GM19438 (cell line): ENCODE results near the gene BTBD17.

Source experiments
- ATAC-seq: cut with Tn5 transposase; IDR thresholded peaks from one replicate; pipeline ENCODE4 v1.9.1; 2021; ENCODE audit warnings: low read depth; ENCODE audit not compliant: unreplicated experiment

The BTBD17 gene

DNA sequence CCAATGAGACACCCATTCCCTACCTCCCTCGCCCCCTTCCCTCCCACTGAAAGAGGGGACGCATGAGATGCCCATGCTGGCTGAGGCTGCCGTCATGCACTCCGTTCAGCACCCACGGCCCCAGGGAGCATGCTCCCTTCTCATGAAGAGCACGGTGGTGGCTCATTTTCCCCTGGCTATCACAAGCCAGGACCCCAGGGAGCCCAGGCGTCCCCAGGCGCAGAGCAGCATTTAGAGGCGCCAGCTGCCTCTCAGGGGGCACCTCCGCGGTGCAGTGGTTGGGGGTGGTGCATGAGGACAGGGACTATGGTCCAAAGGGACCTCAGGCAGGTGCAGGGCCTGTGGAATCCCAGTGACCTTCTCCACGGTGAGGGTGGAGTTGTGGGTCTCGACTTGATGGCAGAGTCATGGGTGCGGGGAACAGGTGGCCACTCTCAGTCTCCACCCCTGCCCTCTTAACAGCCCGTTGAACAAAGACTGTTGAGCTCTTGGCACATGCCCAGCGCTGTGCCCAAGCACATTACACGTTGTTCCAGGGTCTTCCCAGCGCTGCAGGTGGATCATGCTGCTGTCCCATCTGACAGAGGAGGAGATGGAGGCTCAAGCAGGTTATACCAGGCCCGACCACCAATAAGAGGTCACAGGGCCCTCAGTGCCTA, 22.0 kb downstream of the BTBD17 start:
- no peak for ATAC-seq

DNA sequence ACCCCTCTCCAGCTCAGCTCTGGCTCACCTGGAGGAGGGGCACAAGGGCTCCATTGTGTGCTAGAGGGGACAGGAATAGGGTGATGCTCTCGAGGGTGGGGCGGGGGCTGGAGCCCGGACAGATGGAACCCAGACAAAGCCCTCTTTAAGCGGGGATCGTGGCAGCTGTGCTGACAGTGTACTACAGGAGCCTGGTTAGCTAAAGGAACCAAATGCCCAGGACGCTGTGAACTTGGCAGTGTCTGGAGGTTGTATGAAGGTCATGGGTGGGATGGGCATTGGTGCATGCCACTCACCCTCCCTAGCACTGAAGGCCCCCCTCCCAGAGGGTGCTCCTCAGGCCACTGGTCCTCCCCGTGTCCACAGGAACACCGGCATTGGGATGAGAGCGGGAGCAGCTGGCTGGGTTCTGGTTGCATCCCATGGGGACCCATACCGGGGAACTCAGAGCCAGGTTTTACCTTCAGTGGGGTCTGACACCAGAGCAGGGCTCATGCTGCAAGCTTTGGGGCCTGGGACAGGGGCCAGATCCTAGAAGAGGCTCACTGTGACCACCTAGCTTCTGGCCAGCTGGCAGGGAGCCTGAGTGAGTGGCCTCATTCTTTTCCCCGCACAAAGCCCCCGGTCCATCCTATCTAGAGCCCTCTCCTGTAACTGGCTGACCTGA, 23.7 kb downstream of the BTBD17 start:
- ATAC-seq = no peak

DNA sequence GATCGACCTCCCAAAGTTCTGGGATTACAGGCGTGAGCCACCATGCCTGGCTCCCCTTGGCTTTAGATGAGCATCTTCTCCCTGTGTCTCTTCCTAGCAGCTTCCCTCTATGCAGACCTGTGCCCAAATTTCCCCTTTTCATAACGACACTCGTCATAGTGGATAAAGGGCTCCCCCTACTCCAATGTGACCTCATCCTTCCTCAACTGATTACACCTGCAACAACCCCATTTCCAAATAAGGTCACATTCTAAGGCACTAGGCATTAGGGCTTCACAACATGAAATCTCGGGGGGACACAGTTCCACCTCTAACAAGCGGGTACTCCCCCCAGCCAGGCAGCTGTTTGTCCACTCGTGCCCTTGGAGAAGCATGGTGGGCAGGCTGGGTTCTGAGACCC, 25.4 kb downstream of the BTBD17 start:
- no peak for ATAC-seq

DNA sequence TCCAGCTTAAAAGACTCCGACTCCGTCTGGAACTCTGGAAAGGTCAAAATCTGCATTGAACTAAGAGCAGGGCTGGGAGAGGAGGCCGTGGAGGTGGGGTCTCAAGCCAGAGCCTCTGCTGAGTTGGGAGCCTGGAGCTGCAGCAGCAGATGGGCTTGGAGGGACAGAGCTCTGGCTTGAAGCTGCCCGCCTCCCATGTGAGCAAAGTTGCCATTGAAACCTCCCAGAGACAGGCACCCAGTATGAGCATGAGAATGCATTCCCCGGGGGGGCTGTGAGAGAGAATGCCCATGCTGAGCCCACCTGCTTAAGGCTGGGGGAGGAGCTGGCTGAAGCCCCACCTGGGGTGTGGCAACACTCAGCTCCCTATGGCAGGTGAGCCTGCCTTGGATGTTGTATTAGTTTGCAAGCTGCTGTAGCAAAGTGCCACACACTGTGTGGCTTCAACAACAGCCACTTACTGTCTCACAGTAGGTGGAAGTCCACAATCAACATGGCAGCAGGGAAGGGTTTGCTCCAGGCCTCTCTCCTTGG, 26.1 kb downstream of the BTBD17 start:
- ATAC-seq = no peak

DNA sequence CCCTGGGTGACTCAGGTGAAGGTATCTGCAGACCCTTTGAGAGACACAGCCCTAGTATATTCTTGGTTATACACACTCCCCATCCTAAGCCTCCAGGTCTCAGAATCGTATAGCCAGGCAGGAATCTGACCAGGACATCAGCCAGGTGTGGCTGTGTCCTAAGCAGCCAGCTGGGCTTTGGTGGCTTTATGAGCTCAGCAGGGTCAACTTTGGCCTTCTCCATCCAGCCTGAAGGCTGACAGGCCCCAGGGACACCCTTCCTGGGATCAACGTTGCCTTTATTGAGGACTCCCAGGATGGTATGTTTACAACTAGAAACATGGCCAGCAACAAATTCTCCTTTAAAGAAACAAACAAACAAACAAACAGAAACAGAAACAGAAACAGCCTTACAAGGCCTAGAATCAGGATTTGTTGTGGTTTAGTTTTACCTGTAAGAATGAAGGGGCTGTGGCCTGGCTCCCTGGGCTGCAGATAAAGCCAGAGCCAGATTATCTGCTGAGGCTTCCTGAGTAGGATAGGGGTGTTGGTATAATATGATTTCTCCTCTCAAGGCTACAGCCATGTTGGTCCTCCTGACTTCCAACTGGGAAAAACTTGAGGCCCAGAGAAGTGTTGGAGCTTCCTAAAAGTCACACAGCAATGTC, 27.2 kb downstream of the BTBD17 start:
- no peak for ATAC-seq

DNA sequence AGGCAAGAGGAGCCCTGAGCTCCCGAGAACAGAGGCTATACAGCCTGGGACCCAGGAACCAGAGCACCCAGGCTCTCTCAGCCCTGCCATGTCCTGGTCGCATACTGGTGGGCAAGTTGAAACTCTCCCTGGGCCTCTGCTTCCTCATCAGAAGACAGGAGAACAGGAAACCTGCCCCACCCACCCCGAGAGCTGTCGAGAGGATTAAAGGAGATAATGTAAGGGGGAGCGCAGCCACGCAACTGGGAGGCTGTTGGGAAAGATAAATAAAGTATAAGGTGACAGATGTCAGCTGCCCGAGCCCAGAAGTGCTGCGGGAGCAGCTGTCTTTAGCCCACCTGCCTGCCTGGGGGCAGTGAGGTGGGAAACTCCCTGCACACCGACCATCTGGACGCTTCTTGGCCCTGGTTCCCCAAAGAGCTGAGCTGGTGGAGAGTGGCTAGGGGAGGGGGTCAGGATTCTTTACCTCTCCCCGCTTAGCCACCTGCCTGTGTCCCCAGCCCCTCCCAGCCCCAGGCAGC, 28.8 kb downstream of the BTBD17 start:
- ATAC-seq = no peak

DNA sequence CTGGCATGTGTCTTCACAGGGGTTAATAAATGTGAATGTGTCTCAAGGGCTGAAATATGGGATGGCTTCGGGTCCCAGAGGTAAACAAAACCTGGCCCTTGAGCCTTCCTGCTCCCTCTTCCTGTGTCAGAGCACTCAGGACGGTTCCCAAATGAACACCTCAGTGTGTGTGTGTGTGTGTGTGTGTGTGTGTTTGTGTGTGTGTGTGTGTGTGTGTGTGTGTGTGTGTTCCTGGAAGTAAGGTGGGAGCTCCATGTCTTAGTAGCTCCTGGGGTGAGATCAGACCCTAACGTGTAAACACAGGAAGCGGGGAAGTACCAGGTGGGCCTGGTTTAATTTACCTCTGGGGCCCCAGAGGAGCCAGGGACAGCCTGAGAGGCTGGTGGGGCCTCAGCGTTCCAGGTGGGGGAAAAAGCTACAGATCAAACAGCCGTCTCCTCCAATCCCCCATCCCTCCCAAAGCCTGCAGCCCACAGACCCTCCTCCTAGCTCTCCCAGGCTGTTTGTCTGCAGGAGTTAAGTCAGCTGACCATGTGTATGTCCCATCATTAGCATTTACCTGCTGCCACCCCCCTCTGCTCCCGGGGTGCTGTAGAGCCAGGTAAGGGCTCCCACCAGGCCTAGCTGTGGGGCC, 29.5 kb downstream of the BTBD17 start:
- no peak for ATAC-seq

DNA sequence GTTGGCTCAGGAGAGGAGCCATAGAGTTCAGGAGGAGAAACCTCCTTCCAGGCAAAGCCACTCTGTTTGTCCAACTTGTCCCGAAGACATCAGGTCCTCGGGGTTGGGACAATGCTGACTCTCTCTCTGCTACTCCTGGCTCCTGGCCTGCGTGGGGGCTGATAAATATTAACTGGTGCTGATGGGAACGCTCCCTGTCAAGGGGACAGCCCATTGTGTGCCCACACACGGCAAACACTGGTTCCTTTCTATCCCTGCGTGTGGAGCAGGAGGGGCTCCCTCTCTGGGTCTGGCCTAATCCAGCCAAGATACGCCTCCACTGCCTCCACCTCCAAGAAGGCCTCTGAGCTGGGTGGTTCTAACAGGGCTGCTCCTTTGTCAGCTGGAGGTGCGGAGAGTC, 31.2 kb downstream of the BTBD17 start:
- ATAC-seq = no peak

DNA sequence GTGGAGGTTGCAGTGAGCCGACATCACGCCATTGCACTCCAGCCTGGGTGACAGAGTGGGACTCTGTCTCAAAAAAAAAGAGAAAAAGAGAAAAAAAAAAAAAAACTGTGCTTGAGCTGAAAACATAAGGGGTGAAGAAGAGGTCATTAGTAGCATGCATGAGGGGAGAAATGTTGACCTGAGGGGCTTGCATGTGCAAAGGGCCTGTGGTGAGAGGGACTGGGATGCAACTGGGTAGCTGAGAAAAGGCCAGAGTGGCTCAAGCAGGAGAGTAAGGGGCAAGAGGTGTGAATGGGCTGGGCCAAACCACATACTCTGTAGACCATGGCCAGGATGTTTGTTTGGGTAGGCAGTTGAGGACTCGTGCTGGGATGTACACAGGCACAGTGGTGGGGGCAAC, 32.3 kb downstream of the BTBD17 start:
- ATAC-seq = no peak

DNA sequence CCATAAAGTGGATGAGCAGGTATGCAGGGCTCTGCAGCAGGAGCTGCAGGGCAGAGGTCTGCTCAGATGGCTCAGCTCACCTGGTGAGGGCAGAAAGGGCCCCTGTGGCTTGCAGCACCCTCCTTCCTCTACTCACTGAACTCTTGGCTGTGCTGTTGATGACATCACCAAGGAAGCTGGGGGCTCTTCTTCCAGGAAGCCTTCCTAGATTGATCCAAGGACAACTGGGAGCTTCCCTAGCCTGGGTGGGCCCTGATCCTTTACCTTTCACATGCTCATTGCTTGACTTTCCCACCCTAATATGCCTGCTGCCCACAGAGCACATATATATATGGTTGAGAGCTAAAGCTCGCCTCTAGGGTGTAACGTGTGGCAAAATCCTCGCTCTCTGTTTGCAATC, 33.2 kb downstream of the BTBD17 start:
- ATAC-seq = no peak

DNA sequence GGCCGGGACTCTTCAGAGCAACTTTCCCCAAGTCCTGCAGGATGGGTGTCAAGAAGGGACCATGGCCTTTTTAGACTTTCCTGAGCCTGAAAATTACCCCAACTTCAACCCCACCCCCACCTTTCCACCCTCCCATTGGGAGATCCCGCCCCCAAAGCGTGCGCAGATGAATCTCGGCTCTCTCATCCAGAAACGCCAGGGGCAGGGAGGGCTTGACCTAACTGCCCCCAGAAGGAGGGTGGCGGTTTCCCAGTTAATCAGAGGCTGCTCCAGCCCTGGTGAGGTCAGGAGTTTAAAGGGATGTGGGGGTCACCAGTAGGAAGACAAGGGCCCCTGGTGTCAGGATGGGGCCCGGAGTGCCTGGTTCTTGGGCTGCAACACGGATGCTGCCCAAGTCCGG, 35.2 kb downstream of the BTBD17 start:
- no peak for ATAC-seq

DNA sequence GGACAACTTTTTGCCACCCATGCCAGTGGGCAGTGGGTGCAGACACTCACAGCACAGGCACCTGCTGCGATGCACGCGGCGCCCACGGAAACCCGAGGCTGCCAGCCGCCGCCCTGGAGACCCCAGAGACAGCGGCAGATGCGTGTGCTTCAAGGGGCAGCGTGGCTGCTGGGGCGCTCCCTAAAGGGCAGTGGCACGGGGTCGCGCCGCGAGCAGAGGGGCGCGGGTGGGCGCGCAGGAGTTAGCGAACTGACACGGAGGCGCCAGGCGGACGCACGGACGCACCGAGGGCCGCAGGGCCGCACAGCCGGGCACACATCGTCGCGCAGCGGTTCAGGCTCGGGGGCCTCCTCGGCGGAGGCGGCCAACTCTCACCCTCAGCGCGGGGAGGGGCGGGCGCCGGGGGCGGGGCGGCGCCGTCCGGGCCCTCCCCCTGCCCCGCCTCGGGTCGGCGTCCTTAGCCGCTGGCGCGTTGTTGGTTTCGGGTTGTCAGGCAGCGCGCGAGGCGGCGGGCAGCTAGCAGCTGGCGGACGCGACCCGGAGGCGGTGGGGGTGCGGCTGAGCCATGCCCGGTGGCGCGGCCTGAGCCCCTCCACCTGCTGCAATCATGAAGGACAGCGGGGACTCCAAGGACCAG, 35.8 kb downstream of the BTBD17 start, which contains the start of gene KIF19:
Gene KIF19 (plus strand): TSS at position 484 of the 637 bp plus-strand sequence. CDS start 124 bp downstream, at position 608.
- ATAC-seq = no peak

DNA sequence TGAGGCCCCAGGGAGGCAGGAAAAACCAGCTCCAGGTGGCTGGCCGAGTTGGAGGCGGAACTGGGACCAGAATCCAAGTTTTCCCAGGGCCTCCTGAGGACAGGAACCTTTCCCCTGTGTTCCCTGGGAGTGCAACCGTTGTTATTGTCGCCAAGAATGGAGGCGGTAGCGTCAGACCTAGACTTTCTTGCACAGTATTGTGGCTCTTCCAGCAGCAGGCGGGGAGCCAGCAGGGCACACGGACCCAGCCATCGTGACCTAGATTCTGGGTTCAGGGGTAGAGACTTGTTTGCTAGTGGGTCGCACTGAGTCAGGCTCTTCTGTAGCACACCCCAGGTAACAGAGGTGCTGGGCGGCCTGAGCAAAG, 36.3 kb downstream of the BTBD17 start:
- ATAC-seq = no peak

DNA sequence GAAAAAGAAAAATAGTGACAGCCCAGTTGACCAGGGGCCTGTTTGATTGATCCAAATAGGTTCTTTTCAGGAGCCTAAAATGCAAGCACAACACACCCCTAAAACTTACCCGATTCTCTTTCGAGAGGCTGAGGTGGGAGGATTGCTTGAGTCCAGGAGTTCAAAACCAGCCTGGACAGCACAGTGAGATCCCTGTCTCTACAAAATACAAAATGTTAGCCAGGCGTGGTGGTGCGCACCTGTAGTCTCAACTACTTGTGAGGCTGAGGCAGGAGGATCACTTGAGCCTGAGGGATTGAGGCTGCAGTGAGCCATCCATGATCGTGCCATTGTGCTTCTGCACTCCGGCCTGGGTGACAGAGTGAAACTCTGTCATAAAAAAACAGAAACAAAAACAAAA, 37.1 kb downstream of the BTBD17 start:
- no peak for ATAC-seq

DNA sequence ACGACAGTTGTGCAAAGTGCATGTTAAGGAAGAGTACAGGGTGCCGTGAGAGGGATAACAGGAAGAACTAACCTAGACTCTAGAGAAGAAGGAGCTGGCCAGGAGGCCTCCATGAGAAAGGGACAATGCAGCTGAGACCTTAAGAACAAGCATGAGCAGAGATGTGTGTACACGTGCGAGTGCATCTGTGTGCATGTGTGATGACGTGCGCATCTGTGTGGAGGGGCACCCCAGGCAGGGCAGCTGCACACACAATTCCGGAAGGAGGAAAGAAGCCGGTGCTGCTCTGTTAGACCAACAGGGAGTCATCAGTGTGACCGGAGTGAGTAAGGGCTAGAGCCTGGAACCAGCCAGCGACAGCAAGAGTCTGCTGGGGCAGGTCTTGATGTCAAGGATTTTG, 43.3 kb downstream of the BTBD17 start:
- no peak for ATAC-seq

DNA sequence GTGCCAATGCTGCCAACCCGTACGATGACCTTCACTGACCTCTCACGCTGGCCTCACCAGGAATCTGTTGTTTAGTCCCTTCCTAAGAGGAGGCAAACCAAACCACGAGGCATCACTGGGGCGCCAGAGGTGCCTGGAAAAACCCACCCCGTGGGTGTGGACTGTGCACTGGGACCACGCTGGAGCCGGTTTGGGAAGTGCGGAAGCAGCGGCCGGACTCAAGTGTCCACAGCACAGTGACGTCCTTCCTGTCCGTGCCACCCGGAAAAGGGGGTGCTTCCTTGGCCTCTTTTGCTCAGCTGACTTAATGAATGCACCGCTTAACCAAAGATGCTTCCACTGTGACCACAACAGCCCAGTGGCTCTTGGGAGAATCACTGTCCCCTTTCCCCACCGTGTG, 44.6 kb downstream of the BTBD17 start:
- no peak for ATAC-seq

DNA sequence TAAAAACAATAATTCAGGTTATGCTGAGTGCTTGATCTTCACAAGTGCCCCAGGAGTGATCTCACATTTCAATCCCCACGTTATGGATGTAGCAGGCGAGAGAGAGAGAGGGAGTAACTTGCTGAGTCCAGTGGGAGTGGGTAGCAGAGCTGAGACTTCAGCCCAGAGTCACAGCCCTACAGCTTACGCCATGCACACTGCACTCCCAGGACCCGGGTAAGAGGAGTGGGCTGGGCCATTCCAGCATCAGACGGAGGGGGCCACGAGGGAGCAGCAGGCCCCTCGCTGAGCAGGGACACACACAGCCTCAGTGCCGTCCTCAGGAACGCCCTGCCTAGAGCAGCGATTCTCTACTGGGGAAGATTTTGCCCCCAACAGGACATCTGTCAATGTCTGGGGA, 45.4 kb downstream of the BTBD17 start:
- no peak for ATAC-seq

DNA sequence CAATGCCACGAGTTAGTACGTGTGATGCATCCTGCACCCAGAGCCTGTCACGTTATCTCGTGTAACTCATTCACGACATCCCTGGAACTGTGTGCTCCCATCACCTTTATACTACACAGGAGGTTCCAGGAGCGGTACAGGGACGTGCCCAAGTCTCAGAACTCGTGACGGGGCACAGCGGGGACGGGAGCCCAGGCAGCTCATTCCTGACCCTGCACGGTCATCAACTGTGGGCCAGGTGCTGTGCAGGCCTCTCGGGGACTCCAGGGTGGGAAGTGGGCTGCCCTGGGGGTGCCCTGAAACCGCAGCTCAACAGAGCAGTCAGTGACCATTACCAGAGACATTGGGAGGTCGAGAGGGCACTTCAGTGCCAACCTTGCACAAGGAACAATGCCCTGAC, 46.8 kb downstream of the BTBD17 start:
- no peak for ATAC-seq

DNA sequence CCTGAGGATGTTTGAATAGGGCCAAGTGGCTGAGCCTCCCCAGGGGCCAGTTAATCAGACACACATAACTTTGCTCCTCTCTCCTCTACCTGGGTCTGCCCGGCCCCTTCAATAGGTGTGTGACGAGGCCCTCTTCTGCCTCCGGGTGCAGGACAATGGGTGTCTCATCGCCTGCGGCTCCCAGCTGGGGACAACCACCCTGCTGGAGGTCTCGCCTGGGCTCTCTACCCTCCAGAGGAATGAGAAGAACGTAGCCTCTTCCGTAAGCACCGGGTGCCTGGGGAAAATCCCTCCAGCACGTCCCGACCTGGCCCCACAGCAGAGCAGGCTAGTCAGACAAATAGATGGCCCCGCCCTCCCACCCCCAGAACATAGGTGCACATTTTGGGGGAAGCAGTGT, 51.8 kb downstream of the BTBD17 start:
- no peak for ATAC-seq

DNA sequence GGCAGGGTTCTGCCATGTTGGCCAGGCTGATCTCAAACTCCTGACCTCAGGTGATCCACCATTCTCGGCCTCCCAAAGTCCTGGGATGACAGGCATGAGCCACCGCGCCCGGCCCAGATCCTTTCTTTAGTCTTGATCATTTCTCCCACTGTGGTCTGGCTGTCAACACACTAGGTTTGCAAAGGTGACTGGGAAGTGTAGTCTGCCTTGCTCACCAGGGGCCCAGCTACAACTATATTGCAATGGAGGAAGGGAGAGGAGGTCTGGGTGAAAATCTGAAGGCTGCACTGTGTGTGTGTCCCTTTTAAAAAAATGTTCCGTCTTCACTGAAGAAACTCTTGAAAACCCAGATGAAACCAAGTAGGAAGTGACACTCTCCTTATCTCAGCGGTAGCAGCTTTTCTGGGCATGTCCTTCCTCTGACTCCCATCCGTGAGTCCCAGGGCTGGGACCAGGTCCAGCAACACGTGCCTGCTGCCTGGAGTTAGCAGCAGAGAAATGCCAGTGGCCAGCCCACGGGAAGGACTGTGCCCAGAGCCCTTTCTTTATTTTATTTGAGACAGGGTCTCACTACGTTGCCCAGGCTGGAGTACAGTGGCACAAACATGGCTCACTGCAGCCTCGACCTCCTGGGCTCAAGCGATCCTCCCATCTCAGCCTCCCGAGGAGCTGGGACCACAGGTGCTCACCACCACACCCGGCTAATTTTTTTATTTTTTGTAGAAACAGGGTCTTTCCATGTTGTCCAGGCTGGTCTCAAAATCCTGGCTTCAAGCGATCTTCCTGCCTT, 53.5 kb downstream of the BTBD17 start:
- no peak for ATAC-seq
